ENCODE results near the gene RNF41. TPM values are rescaled to one million over a fixed set of nuclear protein-coding genes. Genes with fewer than 3 reads are reported as not detected.

Gene RNF41
- total RNA-seq, 2 donors from 2014 or later, result 66.6 to 76.5 TPM

DNA sequence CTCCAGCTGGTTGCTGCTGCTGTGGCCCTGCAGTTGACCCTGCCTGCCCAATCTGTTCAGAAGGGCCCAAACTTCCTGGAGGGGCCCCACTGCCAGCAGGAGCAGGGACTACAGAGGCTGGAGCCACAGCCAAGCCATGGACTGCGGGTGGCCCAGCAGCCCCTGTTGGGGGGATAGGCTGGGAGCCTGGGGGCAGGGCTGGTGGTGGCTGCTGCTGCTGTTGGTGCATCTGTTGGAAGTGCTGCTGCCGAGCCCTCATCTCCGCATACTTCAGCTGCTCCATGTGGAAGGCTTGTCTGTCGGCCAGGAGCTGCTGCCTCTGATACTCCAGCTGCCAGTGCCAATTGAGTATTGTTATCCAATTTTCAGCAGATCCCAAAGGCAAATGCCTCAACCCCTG, 56.4 kb downstream of the RNF41 start:
- Histone ChIP-seq H3K9me3 (no peaks in the 10 kb centered on the region), H3K36me3 (peaks cover 51% of the 10 kb centered on the region), H3K27ac (no peak overlapping the region), H3K4me1 (ENCODE audit: control insufficient read depth in 1 of 2, low read depth in 2 of 2) (peaks cover 15 to 26% of the 10 kb centered on the region in 2 donors), H3K4me3 (no peak overlapping the region), H3K27me3 (replicated peaks; ENCODE audit: insufficient read depth) (no peaks in the 10 kb centered on the region)
- ATAC-seq (ENCODE audit: insufficient number of reproducible peaks, low FRiP score, low read depth) (no peak), DNase-seq (ENCODE audit: low spot score) (no peak)
- TF ChIP-seq, protein P1, sequence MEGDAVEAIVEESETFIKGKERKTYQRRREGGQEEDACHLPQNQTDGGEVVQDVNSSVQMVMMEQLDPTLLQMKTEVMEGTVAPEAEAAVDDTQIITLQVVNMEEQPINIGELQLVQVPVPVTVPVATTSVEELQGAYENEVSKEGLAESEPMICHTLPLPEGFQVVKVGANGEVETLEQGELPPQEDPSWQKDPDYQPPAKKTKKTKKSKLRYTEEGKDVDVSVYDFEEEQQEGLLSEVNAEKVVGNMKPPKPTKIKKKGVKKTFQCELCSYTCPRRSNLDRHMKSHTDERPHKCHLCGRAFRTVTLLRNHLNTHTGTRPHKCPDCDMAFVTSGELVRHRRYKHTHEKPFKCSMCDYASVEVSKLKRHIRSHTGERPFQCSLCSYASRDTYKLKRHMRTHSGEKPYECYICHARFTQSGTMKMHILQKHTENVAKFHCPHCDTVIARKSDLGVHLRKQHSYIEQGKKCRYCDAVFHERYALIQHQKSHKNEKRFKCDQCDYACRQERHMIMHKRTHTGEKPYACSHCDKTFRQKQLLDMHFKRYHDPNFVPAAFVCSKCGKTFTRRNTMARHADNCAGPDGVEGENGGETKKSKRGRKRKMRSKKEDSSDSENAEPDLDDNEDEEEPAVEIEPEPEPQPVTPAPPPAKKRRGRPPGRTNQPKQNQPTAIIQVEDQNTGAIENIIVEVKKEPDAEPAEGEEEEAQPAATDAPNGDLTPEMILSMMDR (IDR thresholded peaks at IDR 0.05), result no peak

DNA sequence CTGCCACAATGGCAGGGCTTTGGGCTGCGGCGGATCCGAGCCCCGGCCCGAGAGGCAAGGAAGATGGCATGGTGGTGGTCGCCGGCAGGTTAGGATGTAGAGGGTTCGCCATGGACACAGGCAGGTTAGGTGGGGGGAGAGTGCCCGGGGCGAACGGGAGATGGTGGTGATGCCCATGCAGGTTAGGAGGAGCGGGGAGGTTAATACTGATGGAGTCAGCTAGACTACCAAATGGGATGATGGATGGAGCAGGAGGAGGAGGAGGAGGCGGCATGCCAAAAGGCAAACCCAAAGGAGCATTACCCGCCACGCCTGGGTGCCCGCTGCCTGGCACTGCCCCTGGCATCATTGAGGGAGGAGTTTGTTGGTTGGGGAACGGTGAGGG, 57.4 kb downstream of the RNF41 start:
- Histone ChIP-seq H3K9me3 (no peaks in the 10 kb centered on the region), H3K27me3 (replicated peaks; ENCODE audit: insufficient read depth) (no peaks in the 10 kb centered on the region), H3K36me3 (peaks cover 50% of the 10 kb centered on the region), H3K4me3 (no peak overlapping the region), H3K4me1 (ENCODE audit: control insufficient read depth in 1 of 2, low read depth in 2 of 2) (peaks cover 15 to 35% of the 10 kb centered on the region in 2 donors), H3K27ac (no peak overlapping the region)
- TF ChIP-seq, protein P1 (IDR thresholded peaks at IDR 0.05), result no peak
- ATAC-seq (ENCODE audit: insufficient number of reproducible peaks, low FRiP score, low read depth), result no peak
- DNase-seq (ENCODE audit: low spot score), result no peak

DNA sequence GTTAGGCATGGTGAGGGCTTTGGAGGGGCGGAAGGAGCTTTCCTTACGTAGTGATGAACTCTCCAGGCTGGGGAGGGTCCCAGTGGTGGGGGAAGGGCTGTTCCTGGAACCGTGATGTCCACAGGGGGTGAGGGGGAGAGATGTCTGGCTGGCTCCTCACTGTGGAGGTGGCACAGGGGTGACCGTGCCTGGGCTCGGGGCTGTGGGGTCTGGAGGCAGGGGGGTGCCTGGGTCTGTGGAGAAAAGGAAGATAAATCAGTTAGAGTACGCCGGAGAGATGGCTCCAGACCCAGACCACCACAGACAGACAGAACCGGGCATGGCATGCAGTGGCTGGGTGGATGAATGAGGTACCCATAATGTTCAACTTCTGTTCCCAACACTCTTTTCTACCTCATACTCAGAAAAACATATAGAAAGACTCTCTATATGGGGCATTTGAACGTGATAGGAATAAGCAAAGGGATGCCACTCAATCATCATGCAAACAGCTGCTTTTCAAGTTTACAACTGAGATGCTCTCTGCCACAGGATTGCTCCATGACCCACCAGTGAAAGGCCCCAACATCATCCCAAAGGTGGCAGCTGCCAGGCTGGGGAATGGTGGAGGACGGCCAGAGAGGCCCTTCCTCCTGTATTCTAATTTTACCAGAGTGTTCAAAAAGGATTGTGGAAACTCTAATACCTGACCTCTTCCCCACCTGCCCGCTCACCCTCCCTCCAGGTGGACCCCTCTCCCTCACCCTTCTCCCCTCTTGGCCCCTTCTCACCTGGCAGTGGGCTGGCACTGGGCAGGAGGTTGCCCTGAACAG, 58.0 kb downstream of the RNF41 start:
- no peaks in the 10 kb centered on the region for H3K9me3 ChIP-seq
- H3K4me1 ChIP-seq (ENCODE audit: control insufficient read depth in 1 of 2, low read depth in 2 of 2), result peaks cover 15 to 35% of the 10 kb centered on the region in 2 donors
- DNase-seq (ENCODE audit: low spot score), result no peak
- no peak for ATAC-seq (ENCODE audit: insufficient number of reproducible peaks, low FRiP score, low read depth)
- TF ChIP-seq, protein P1 (IDR thresholded peaks at IDR 0.05), result no peak
- H3K27ac ChIP-seq, result peak overlapping the region in 1 of 2 donors; percentile 8
- H3K4me3 ChIP-seq, result no peak overlapping the region
- H3K36me3 ChIP-seq, result peaks cover 44% of the 10 kb centered on the region
- H3K27me3 ChIP-seq (replicated peaks; ENCODE audit: insufficient read depth), result no peaks in the 10 kb centered on the region

DNA sequence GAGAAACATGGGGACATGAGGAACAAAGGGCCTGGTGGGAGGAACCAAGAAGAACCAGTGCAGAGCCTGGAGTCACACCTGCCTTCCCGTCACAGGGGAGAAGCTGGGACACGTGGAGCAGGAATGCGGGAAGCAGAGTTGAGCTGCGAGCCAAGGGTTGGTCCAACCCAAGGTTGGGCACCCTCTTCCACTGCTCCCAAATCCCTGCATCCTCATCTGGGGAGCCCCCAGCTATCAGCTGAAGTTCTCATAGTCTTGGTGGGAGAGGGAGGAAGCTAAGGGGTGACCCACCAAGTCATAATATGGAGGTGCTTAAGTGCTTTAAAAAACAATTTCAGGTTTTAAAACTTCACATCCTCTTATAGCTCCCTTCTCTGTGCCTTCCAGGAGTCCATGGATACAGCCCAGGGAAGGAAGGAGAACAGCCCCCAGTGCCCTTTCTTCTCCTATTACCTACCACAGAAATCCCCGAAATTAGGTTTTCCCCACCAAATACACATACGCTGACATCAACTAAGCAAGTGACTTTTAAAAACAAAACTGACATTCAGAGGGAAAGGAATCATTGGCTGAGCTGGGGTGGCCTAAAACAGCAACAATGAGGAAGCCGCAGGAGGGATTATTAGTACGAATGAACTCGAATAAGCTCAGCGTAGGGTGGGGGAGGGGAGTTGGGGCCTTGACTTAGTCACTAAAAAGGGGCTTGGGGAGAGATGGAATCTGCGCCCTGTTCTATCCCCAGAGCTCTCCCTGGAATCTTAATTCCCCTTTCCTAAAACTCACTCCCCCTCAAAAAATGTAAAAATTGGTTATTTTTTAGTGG, 59.0 kb downstream of the RNF41 start:
- DNase-seq (ENCODE audit: low spot score) (no peak), ATAC-seq (ENCODE audit: insufficient number of reproducible peaks, low FRiP score, low read depth) (no peak)
- Histone ChIP-seq H3K4me1 (ENCODE audit: control insufficient read depth in 1 of 2, low read depth in 2 of 2) (peaks cover 15 to 35% of the 10 kb centered on the region in 2 donors), H3K9me3 (no peaks in the 10 kb centered on the region), H3K36me3 (peaks cover 42% of the 10 kb centered on the region), H3K27me3 (replicated peaks; ENCODE audit: insufficient read depth) (no peaks in the 10 kb centered on the region), H3K27ac (peak overlapping the region in 1 of 2 donors; percentile 90), H3K4me3 (no peak overlapping the region)
- TF ChIP-seq, protein P1 (IDR thresholded peaks at IDR 0.05), result no peak

DNA sequence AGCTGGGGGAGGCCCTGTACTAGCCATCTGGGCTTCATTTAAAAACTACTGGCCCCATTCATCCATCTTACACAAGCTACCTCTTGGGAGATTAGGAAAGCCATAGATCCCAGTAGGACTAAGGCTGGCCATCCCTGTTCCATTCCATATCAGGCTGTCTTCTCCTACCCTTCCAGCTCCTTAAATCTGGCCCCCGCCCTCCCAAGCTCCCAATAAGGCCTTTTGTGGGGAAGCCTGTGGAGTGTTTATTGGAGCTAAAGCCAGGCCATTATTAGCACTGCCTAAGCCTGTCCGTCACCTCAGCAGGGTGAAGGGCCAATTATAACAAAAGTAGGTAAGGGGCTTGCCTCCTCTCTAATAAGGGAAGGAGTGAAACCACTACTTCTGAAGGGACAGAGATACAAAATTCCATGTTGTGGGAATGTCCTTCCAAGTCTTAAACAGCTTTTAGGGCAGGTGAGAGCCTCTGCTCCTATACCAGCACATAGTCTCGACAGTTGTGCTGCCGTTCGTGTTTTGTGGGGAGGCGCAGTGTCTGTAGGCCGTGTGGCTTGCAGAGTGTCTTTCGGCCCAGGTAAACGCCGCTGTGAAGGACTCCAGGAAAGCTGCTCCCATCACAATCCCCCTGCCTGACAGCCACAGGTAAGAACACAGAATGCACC, 59.9 kb downstream of the RNF41 start:
- TF ChIP-seq, protein P1 (IDR thresholded peaks at IDR 0.05), result no peak
- Histone ChIP-seq H3K27ac (peak overlapping the region; percentile 90 to 92), H3K9me3 (no peaks in the 10 kb centered on the region), H3K4me3 (peak overlapping the region; percentile 81), H3K36me3 (peaks cover 42% of the 10 kb centered on the region), H3K27me3 (replicated peaks; ENCODE audit: insufficient read depth) (no peaks in the 10 kb centered on the region), H3K4me1 (ENCODE audit: control insufficient read depth in 1 of 2, low read depth in 2 of 2) (peaks cover 17 to 42% of the 10 kb centered on the region in 2 donors)
- no peak for DNase-seq (ENCODE audit: low spot score)
- no peak for ATAC-seq (ENCODE audit: insufficient number of reproducible peaks, low FRiP score, low read depth)
